GM18517 (cell line): Measurements from ENCODE around the gene VPS54.

Source experiments
- ATAC-seq: cut with Tn5 transposase; IDR thresholded peaks from one replicate; pipeline ENCODE4 v1.9.1; 2021; ENCODE audit warnings: mild to moderate bottlenecking, moderate library complexity; ENCODE audit not compliant: unreplicated experiment

Gene VPS54

GRCh38 chr2:64019083-64019974, at the start of gene VPS54:
TSS of gene VPS54 (minus strand) at chr2:64019428. CDS start at chr2:63983999, 35,429 bp downstream.
- peak; percentile 60 for ATAC-seq

- no peak for ATAC-seq
These were observed 48.1 kb upstream of the VPS54 start for GRCh38 chr2:64067326-64067725.

- no peak for ATAC-seq
These were observed 46.3 kb upstream of the VPS54 start for GRCh38 chr2:64065516-64065915.

GRCh38 chr2:64063924-64064331, 44.7 kb upstream of the VPS54 start:
- ATAC-seq = no peak

- ATAC-seq = no peak
These were observed 44.2 kb upstream of the VPS54 start for GRCh38 chr2:64063454-64063853.

- ATAC-seq = peak; percentile 78
These were observed 43.6 kb upstream of the VPS54 start for GRCh38 chr2:64062840-64063239.

GRCh38 chr2:64059270-64059669, 40.0 kb upstream of the VPS54 start:
- ATAC-seq = no peak

- ATAC-seq = no peak
These were observed 36.8 kb upstream of the VPS54 start for GRCh38 chr2:64056021-64056420.

- ATAC-seq = no peak
These were observed 35.1 kb upstream of the VPS54 start for GRCh38 chr2:64054161-64054915.

GRCh38 chr2:64052463-64053241, 33.4 kb upstream of the VPS54 start:
- no peak for ATAC-seq

GRCh38 chr2:64049633-64050220, 30.5 kb upstream of the VPS54 start:
- ATAC-seq = peak; percentile 88

- no peak for ATAC-seq
These were observed 26.7 kb upstream of the VPS54 start for GRCh38 chr2:64045938-64046337.

- ATAC-seq = no peak
These were observed 20.9 kb upstream of the VPS54 start for GRCh38 chr2:64040161-64040560.

GRCh38 chr2:64036034-64036705, 16.9 kb upstream of the VPS54 start:
- ATAC-seq = peak; percentile 97

- ATAC-seq = no peak
These were observed 16.1 kb upstream of the VPS54 start for GRCh38 chr2:64035072-64035942.

- no peak for ATAC-seq
These were observed 10.0 kb upstream of the VPS54 start for GRCh38 chr2:64029116-64029665.

- ATAC-seq = no peak
These were observed 6.5 kb upstream of the VPS54 start for GRCh38 chr2:64025741-64026140.

GRCh38 chr2:64024259-64024949, 5.2 kb upstream of the VPS54 start:
- no peak for ATAC-seq
